ENCODE results near the gene ACTL10. TPM values are rescaled to one million over a fixed set of nuclear protein-coding genes. Genes with fewer than 3 reads are reported as not detected.

Gene ACTL10
- total RNA-seq, 1 experiment from 2014 or later = 5.4 TPM

GRCh38 chr20:33676121-33676520 lies 9.4 kb downstream of the ACTL10 start:
- CTCF ChIA-PET = interaction anchor here (0.6 kb wide), 1 partner anchor 9 kb away, joined by 4 read pairs; no protein-coding TSS in a partner anchor
- H3K27me3 Mint-ChIP-seq (ENCODE audit: unreplicated experiment) = no peaks in the 10 kb centered on the region
- H3K4me3 Mint-ChIP-seq (ENCODE audit: low read depth, unreplicated experiment) = no peak overlapping the region

GRCh38 chr20:33676652-33677645 lies 10.2 kb downstream of the ACTL10 start:
- TF ChIP-seq CTCF (IDR thresholded peaks at IDR 0.05; ENCODE audit: unreplicated experiment) = no peak
- Mint-ChIP-seq H3K4me3 (ENCODE audit: low read depth, unreplicated experiment) (no peak overlapping the region), H3K27me3 (ENCODE audit: unreplicated experiment) (no peaks in the 10 kb centered on the region), H3K36me3 (ENCODE audit: insufficient read depth, unreplicated experiment) (peaks cover 59% of the 10 kb centered on the region), H3K9me3 (ENCODE audit: low read depth, unreplicated experiment) (no peaks in the 10 kb centered on the region), H3K27ac (ENCODE audit: unreplicated experiment) (no peak overlapping the region), H3K4me1 (ENCODE audit: low read depth, unreplicated experiment) (peaks cover 22% of the 10 kb centered on the region)
- BruUV-seq (replicated peaks) = no TSS peak
- CTCF ChIA-PET = interaction anchor here (0.6 kb wide), 1 partner anchor 10 kb away, joined by 4 read pairs; no protein-coding TSS in a partner anchor
- DNase-seq = no peak
- intact Hi-C loops (cut with micrococcal nuclease; ENCODE audit: unreplicated experiment) = no loop called here

More at GRCh38 chr20:33676121-33676520, 9.4 kb downstream of the ACTL10 start:
- no peak for TF ChIP-seq CTCF (IDR thresholded peaks at IDR 0.05; ENCODE audit: unreplicated experiment)
- BruUV-seq (replicated peaks) = no TSS peak
- Mint-ChIP-seq H3K9me3 (ENCODE audit: low read depth, unreplicated experiment) (no peaks in the 10 kb centered on the region), H3K36me3 (ENCODE audit: insufficient read depth, unreplicated experiment) (peaks cover 56% of the 10 kb centered on the region), H3K4me1 (ENCODE audit: low read depth, unreplicated experiment) (peaks cover 18% of the 10 kb centered on the region), H3K27ac (ENCODE audit: unreplicated experiment) (no peak overlapping the region)
- no peak for DNase-seq
- intact Hi-C loops (cut with micrococcal nuclease; ENCODE audit: unreplicated experiment) = no loop called here

- Mint-ChIP-seq H3K27ac (ENCODE audit: unreplicated experiment) (no peak overlapping the region), H3K36me3 (ENCODE audit: insufficient read depth, unreplicated experiment) (peaks cover 57% of the 10 kb centered on the region), H3K27me3 (ENCODE audit: unreplicated experiment) (no peaks in the 10 kb centered on the region), H3K4me3 (ENCODE audit: low read depth, unreplicated experiment) (no peak overlapping the region), H3K4me1 (ENCODE audit: low read depth, unreplicated experiment) (peaks cover 24% of the 10 kb centered on the region), H3K9me3 (ENCODE audit: low read depth, unreplicated experiment) (no peaks in the 10 kb centered on the region)
- no peak for TF ChIP-seq CTCF (IDR thresholded peaks at IDR 0.05; ENCODE audit: unreplicated experiment)
- no peak for DNase-seq
- intact Hi-C loops (cut with micrococcal nuclease; ENCODE audit: unreplicated experiment) = no loop called here
- CTCF ChIA-PET = interaction anchor here (0.7 to 1.1 kb wide), 2 partner anchors 10 to 12 kb away, joined by 3 to 4 read pairs; no protein-coding TSS in a partner anchor
- no TSS peak for BruUV-seq (replicated peaks)
Measured at GRCh38 chr20:33677991-33678702, 11.4 kb downstream of the ACTL10 start.

- CTCF ChIA-PET = interaction anchor here (0.9 to 1.1 kb wide), 2 partner anchors 12 to 235 kb away, joined by 3 to 4 read pairs; no protein-coding TSS in a partner anchor
- no peaks in the 10 kb centered on the region for H3K9me3 Mint-ChIP-seq (ENCODE audit: low read depth, unreplicated experiment)
- peaks cover 27% of the 10 kb centered on the region for H3K4me1 Mint-ChIP-seq (ENCODE audit: low read depth, unreplicated experiment)
- peaks cover 52% of the 10 kb centered on the region for H3K36me3 Mint-ChIP-seq (ENCODE audit: insufficient read depth, unreplicated experiment)
- H3K27ac Mint-ChIP-seq (ENCODE audit: unreplicated experiment) = no peak overlapping the region
- no peak for TF ChIP-seq CTCF (IDR thresholded peaks at IDR 0.05; ENCODE audit: unreplicated experiment)
- H3K4me3 Mint-ChIP-seq (ENCODE audit: low read depth, unreplicated experiment) = no peak overlapping the region
- BruUV-seq (replicated peaks) = no TSS peak
- intact Hi-C loops (cut with micrococcal nuclease; ENCODE audit: unreplicated experiment) = no loop called here
- no peaks in the 10 kb centered on the region for H3K27me3 Mint-ChIP-seq (ENCODE audit: unreplicated experiment)
- DNase-seq = no peak
Measured at GRCh38 chr20:33679758-33680485, 13.2 kb downstream of the ACTL10 start.

Measured in Calu3 (cell line).